Parathyroid adenoma (tissue), 2 donors: Measurements from ENCODE around the gene SLITRK4.

Experiments used
- H2AFZ ChIP-seq: fragments of 300-600 bp; sonication (generic); one replicate; pipeline ENCODE4 v1.7.0; 2017; ENCODE audit warnings: antibody characterized with exemption, mild to moderate bottlenecking
- H3K27ac ChIP-seq: fragments of 300-600 bp; sonication (generic); one replicate; pipeline ENCODE4 v1.7.0; 2017
- H3K27me3 ChIP-seq: fragments of 300-600 bp; sonication (generic); one replicate; pipeline ENCODE4 v1.7.0; 2017; ENCODE audit warnings: low read length; ENCODE audit not compliant: control insufficient read depth, insufficient read depth
- H3K36me3 ChIP-seq: fragments of 300-600 bp; sonication (generic); one replicate; pipeline ENCODE4 v1.7.0; 2017; ENCODE audit warnings: low read length; ENCODE audit not compliant: control insufficient read depth, insufficient read depth
- H3K4me1 ChIP-seq: fragments of 300-600 bp; sonication (generic); one replicate; pipeline ENCODE4 v1.7.0; 2017; ENCODE audit warnings: control low read depth
- H3K4me2 ChIP-seq: fragments of 300-600 bp; sonication (generic); one replicate; pipeline ENCODE4 v1.7.0; 2017; ENCODE audit warnings: low read length
- H3K4me3 ChIP-seq: fragments of 300-600 bp; sonication (generic); one replicate; pipeline ENCODE4 v1.7.0; 2017; ENCODE audit warnings: low read depth, low read length
- H3K79me2 ChIP-seq: fragments of 300-600 bp; sonication (generic); one replicate; pipeline ENCODE4 v1.7.0; 2017; ENCODE audit warnings: control low read depth
- H3K9ac ChIP-seq: fragments of 300-600 bp; sonication (generic); one replicate; pipeline ENCODE4 v1.7.0; 2017; ENCODE audit warnings: mild to moderate bottlenecking
- H3K9me3 ChIP-seq: fragments of 300-600 bp; sonication (generic); one replicate; pipeline ENCODE4 v1.7.0; 2017; ENCODE audit warnings: low read length; ENCODE audit not compliant: control insufficient read depth
- TF ChIP-seq, protein P1 (sequence below): fragments of 300-600 bp; sonication (generic); IDR thresholded peaks from one replicate; pipeline ENCODE4 v1.7.0; 2017; ENCODE audit warnings: antibody characterized with exemption, mild to moderate bottlenecking
- donor health status: primary hyperparathyroidism.

SLITRK4 gene

DNA sequence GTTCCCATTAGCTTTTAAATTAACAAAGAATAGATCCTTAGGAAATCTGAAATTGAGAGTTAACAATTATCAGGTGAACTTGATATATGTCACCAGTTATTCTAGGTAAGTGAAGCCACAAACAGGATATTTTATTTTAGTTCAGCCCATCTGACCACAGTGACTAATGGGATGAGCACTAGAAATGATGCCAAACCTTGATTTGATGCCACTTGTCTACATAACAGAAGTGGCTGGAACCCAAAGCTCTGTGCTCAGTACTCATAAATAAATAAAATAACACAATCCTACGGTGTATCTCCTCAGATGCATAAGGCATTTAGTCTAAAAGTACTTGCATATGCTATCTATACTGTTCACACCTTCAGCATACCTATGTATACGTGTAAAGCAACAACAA, 12.2 kb downstream of the SLITRK4 start:
- no peak overlapping the region for H3K27ac ChIP-seq
- H3K4me2 ChIP-seq: no peak overlapping the region

DNA sequence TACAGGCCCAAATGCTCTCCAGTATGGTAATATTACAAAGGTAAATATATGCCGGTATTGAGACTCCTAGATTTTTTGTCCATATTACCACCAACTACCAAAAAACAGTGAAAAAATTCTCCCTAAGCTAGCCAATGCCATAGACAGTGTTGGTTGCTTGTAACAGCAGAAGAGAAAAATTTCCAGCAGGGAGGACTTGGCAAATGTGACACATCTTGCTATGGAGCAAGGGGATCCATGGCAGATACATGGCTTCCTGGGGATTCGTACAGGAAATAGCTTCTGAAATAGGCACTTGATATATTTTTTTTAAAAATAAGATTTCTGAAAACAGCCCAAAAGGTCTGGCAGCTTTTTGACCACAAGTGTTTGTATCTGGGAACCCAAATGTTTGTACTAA, 14.6 kb downstream of the SLITRK4 start:
- Histone ChIP-seq H3K4me3 (no peak overlapping the region), H3K79me2 (no peaks in the 10 kb centered on the region), H3K27ac (no peak overlapping the region), H3K36me3 (no peaks in the 10 kb centered on the region), H3K9ac (no peak overlapping the region), H2AFZ (no peak overlapping the region), H3K4me1 (no peaks in the 10 kb centered on the region), H3K4me2 (no peak overlapping the region), H3K27me3 (no peaks in the 10 kb centered on the region), H3K9me3 (no peaks in the 10 kb centered on the region)
- TF ChIP-seq, protein P1, sequence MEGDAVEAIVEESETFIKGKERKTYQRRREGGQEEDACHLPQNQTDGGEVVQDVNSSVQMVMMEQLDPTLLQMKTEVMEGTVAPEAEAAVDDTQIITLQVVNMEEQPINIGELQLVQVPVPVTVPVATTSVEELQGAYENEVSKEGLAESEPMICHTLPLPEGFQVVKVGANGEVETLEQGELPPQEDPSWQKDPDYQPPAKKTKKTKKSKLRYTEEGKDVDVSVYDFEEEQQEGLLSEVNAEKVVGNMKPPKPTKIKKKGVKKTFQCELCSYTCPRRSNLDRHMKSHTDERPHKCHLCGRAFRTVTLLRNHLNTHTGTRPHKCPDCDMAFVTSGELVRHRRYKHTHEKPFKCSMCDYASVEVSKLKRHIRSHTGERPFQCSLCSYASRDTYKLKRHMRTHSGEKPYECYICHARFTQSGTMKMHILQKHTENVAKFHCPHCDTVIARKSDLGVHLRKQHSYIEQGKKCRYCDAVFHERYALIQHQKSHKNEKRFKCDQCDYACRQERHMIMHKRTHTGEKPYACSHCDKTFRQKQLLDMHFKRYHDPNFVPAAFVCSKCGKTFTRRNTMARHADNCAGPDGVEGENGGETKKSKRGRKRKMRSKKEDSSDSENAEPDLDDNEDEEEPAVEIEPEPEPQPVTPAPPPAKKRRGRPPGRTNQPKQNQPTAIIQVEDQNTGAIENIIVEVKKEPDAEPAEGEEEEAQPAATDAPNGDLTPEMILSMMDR: no peak

More for the DNA sequence above, 12.2 kb downstream of the SLITRK4 start:
- Histone ChIP-seq H3K9ac (no peak overlapping the region), H3K4me1 (no peaks in the 10 kb centered on the region), H3K4me3 (no peak overlapping the region), H2AFZ (no peak overlapping the region), H3K79me2 (no peaks in the 10 kb centered on the region), H3K27me3 (no peaks in the 10 kb centered on the region), H3K9me3 (no peaks in the 10 kb centered on the region), H3K36me3 (no peaks in the 10 kb centered on the region)
- TF ChIP-seq, protein P1: no peak

DNA sequence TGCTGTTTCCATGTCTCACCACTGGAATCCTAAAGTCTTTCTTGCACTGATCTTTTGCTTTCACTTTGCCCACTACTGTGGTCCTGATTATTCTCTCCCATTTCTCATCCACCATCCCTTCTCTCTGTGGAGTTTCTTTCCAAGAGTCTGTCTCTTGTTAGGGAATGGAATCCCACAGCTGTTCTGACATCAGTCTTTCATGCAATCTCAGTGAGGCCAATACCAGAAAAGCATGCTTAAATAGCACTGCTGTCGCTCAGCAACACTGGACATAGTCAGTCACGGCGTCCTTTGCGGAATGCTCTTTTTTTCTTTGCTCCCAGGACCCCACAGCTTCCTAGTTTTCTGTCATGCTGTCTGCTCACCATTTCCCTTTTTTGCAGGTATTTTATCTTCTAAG, 20.1 kb downstream of the SLITRK4 start:
- Histone ChIP-seq H3K27me3 (no peaks in the 10 kb centered on the region), H3K4me2 (no peak overlapping the region), H3K4me3 (no peak overlapping the region), H2AFZ (no peak overlapping the region), H3K9ac (no peak overlapping the region), H3K79me2 (no peaks in the 10 kb centered on the region), H3K36me3 (no peaks in the 10 kb centered on the region), H3K9me3 (no peaks in the 10 kb centered on the region), H3K27ac (no peak overlapping the region), H3K4me1 (no peaks in the 10 kb centered on the region)
- TF ChIP-seq, protein P1: no peak

DNA sequence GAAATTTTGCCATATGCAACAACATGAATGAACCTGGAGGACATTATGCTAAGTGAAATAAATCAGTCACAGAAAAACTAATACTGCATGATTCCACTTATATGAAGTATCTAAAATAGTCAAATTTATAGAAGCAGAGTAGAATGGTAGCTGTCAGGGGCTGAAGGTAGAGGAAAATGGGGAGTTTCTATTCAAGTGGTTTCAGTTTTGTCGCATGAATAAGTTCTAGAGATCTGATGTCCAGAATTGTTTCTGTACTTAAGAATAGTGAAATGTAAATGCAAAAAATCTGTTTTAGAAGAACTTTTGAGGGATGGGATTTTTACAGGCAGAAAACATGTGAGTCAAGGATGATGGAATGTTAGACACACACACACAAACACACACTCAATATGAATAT, 34.1 kb downstream of the SLITRK4 start:
- Histone ChIP-seq H3K4me3 (no peak overlapping the region), H3K9ac (no peak overlapping the region), H3K4me1 (no peaks in the 10 kb centered on the region), H3K79me2 (no peaks in the 10 kb centered on the region), H3K27me3 (no peaks in the 10 kb centered on the region), H3K27ac (no peak overlapping the region), H3K36me3 (no peaks in the 10 kb centered on the region), H3K9me3 (no peaks in the 10 kb centered on the region), H2AFZ (no peak overlapping the region), H3K4me2 (no peak overlapping the region)
- TF ChIP-seq, protein P1: no peak

DNA sequence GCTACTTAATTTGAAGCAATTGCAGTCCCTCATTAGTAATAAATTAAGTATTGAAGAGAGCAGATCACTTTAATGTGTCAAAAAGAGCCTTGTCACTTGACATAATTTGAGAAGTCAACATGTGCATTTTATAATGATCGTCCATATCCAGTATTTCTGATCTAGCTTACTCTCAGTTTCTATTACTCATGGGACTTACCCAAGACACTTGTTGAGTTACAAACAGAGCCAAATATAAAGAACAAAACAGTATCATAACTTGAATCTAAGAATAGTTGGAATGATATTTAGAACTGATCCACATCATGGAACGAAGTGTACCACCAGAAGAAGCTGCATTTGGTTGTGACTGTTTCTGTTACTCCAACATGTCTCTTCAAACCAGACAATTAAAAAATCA, 54.7 kb downstream of the SLITRK4 start:
- H3K27me3 ChIP-seq: no peaks in the 10 kb centered on the region
- H3K4me1 ChIP-seq: no peaks in the 10 kb centered on the region
- TF ChIP-seq, protein P1: no peak
- no peak overlapping the region for H2AFZ ChIP-seq
- H3K4me2 ChIP-seq: no peak overlapping the region
- H3K4me3 ChIP-seq: no peak overlapping the region
- H3K9ac ChIP-seq: no peak overlapping the region
- no peaks in the 10 kb centered on the region for H3K36me3 ChIP-seq
- no peak overlapping the region for H3K27ac ChIP-seq
- H3K79me2 ChIP-seq: no peaks in the 10 kb centered on the region
- H3K9me3 ChIP-seq: no peaks in the 10 kb centered on the region
